H1 (cell line): ENCODE data around the gene ZFYVE1. TPM values are rescaled to one million over a fixed set of nuclear protein-coding genes. Genes with fewer than 3 reads are reported as not detected.

Experiments
- EZH2 ChIP-seq: fragments of 200-600 bp; sonication (generic); IDR thresholded peaks from 2 replicates; pipeline ENCODE4 v1.7.1; 2012; ENCODE audit warnings: low read depth, mild to moderate bottlenecking, moderate library complexity, low read length, inconsistent platforms; ENCODE audit not compliant: severe bottlenecking
- PHF8 ChIP-seq: fragments of 200-600 bp; sonication (generic); conservative IDR thresholded peaks from 2 replicates; pipeline ENCODE4 v1.7.1; 2012; ENCODE audit warnings: low read depth, mild to moderate bottlenecking, inconsistent platforms, low read length, moderate library complexity
- RNF2 ChIP-seq: fragments of 200-900, 300-1000 bp; sonication (generic); IDR thresholded peaks from 2 replicates; pipeline ENCODE4 v1.7.1; 2016; ENCODE audit warnings: borderline replicate concordance, low read depth, mild to moderate bottlenecking, antibody characterized with exemption, low read length; ENCODE audit not compliant: poor library complexity, severe bottlenecking; ENCODE audit errors: missing control alignments
- TCF12 ChIP-seq: IDR thresholded peaks from 2 replicates; pipeline ENCODE4 v1.6.1; 2011; ENCODE audit warnings: low read depth, mild to moderate bottlenecking, low read length
- polyA plus RNA-seq, 7 experiments: library from polyadenylated mRNA; depleted of rRNA in 3 of 7; stranded (reverse) in 5 of 7; unstranded in 2 of 7; fragments of >200 nt in 5 of 7; fragments of 200-250 nt in 2 of 7; gene quantifications; 1 replicate in 5 of 7; 2 replicates in 1 of 7; 4 replicates in 1 of 7; pipeline versions ENCODE4 v1.2.1 to v1.2.3, GENCODE V29; 2011 to 2013; ENCODE audit warnings: missing spikeins in 2 of 7, mixed read lengths in 2 of 7
- total RNA-seq: library from RNA; stranded (reverse); fragmentation: NEBNext Ultra II Directional; extraction: Animal tissue kit (Norgen Biotek cat#: 25700); gene quantifications from 2 replicates; pipeline ENCODE4 v1.2.1, GENCODE V29; 2021

The ZFYVE1 gene
- total and polyA plus RNA-seq, 2 of the 8 experiments (the other 6 are each of a cell fraction or from before 2014, with no cell fraction given): 9.8 to 12.5 TPM

DNA sequence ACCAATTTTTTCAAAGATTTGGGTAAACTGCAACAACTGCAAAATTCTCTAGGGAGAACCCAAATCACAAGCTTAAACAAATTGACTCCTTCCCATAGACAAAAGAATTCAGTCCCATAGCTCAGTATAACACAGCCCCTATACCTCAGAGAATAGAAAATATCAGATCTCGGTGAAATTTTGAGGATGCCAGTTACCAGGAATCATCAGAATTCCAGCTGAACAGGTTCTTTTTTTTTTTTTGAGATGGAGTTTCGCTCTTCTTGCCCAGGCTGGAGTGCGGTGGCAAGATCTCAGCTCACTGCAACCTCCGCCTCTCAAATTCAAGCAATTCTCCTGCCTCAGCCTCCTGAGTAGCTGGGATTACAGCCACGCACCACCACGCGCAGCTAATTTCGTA is 36.7 kb downstream of the ZFYVE1 start (continued):
- TF ChIP-seq TCF12 (no peak), PHF8 (no peak), EZH2 (no peak), RNF2 (no peak)
